Stimulated activated CD4-positive, alpha-beta T cell treated with anti-CD3 and anti-CD28 coated beads, Interleukin-2, amount 100 ng/mL, for 4 hours (primary cell): ENCODE results near the gene MYPOP.
A peak's percentile ranks its signal among the peaks of the same experiment; 100 is the strongest.
"Not testable (repeated sequence)": the region's sequence is repeated elsewhere in the genome, so short reads cannot be mapped to it uniquely, and the experiment has no call there.

Experiments used
- DNase-seq: peaks from one replicate; pipeline ENCODE4 v3.0.0-alpha.2; 2020; ENCODE audit warnings: low read depth

MYPOP gene

DNA sequence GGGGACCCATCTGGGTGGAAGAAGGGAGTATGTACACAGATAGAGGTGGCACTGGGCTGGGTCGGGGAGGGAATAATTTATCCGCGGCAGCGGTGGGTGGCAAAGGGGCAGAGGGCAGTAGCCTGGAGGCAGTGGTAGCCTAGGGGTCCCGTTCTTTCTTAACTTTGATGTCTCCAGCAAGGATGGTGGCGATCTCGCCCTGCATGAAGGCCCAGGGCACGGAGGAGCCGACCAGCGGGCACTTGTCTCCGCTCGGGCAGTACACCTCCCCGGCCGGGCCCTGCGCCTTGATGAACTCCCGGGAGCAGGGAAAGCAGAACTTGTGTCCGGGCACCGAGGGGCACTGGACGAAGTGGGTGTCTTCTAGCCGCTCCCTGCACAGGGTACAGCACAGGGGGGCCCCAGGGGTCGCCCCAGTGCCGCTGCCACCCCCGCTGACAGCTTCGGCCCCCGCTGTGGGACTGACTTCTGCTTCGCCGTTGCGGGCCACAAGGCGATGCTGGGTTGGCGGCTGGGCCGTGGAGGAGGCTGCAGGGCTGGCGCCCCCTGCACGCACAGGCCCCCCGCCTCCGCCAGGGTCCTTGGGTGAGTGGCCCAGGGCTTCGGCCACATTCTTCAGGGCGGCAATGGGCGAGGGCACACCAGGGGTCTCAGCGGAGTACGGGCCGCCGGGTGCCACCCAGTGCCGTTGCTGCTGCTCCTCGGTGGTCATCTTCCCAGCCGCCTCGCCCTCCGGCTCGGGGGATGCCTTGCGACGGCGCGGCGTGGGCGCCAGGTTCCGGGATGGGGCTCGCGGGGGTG is 18.3 kb downstream of the MYPOP start:
- no peak for DNase-seq

DNA sequence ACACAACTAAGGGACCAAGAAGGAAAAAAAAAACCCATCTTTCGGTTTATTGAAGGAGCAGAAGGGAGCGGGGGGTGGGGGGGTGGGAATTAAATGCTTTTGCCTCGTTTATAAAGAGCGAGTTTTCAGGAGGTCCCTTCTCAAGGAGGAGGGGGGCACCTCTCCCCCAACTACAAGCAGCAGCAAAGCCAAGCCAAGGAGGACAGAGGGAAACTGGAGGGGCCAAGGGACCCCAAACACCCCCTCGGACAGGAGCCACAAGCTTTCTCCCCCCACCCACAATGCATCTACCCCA is 18.9 kb downstream of the MYPOP start:
- no peak for DNase-seq

DNA sequence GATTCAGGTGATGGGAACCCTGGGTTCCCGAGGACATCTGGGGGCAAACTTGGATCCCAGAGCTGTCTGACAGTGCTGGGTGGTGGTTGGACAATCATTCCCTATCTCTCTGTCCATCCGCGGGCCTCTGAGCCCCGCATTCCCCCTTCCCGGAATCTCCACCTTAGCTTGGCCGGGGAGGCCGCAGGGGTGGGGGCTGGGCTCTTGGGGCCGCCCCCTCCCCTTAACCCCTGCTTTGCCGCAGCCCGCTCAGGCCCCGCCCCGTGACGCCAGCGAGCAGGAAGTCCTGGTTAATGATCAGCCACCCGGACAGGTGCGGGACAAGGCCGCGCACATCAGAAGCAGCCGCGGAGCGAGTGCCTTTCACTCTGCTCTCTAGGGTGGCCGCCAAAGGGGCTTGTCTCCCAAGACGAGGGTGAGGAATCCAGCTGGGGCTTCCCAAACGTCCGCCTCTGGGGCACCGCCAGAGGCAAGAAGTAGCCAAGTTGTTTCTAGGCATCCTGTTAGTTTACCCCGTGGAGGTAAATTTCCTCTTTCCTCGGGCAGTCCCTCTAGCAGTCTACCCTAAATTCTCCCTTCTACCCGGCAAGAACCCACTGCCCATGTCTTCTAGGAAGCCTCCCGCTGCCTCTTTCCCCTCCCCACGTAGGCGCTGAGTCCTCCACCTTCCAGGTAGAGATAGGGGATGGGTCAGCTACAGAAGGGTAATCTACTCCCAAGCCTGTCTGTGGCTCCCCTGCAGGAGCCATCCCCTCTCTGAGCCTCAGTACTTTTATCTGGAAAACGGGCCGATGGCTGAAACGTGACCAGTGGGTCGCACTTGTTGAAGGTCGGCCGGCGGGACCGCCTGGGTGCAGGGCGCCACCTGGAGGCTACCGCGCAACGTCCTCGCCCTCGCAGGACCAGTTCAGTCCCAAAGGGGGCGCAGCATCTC is 19.5 kb downstream of the MYPOP start:
- DNase-seq, result peak; percentile 68

DNA sequence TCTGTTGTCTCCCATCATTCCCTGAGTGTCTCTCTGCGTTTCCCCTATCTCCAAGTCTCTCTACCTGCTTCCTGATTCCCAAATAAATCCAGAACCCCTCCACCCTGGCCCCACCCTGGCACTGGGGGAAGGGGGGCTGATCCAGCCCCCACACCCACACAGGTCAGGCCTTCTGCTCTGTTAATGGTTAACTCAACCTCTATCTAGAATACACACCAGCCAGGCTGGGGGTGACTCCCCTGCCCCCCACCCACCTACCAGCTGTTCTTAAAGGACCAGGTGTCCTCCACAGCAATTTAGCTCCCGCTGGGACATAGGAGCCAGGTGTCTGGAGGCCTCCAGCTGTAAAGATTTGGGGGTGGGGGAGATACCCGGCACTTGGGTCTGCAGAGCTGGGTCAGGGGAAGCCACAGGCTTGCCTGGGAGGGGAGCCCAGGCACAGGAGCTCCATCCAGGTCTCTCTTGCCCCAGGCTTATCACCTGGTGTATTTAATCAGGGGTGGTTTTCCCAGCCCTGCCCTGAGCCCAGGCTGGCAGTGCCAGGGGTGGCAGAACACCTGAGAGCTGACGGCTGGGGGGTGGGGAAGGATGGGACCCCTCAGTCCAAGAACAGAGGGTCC is 20.4 kb downstream of the MYPOP start:
- no peak for DNase-seq

DNA sequence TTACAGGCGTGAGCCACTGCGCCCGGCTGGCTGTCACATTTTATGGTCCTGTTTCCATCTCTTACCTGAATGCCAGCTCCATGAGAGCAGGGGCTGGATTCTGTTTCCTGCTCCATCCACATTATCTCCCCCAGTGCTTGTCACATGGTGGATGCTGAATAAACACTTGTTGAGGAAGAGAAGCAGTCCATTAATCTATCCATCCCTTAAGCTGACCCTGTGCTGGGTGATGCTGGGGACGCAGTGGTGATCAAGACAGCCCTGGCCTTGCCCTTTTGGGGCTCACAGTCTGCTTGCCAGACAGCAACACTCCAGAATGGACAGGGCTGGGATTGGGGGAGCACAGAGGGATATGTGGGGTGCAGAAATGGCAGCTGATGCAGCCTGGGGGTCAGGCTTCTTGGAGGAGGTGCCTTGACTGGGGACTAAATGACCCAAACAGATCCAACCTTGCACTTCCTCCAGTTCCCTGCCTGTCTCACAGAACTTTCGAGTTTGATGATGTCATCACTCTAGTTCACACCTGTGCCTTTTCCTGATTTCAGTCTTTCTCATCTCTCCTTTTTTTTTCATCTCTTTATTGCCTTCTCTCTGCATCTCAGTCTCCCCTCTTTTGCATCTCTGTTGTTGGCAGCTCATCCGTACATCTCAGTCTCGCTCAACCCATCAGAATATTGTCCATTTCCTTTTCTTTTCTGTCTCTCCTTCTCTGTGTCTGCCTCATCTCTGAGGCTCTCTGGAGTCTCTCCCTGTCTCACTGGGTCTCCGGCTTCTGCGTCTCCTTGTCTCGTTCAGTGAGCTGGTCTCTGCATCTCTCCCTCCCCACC is 21.1 kb downstream of the MYPOP start:
- DNase-seq, result no peak

DNA sequence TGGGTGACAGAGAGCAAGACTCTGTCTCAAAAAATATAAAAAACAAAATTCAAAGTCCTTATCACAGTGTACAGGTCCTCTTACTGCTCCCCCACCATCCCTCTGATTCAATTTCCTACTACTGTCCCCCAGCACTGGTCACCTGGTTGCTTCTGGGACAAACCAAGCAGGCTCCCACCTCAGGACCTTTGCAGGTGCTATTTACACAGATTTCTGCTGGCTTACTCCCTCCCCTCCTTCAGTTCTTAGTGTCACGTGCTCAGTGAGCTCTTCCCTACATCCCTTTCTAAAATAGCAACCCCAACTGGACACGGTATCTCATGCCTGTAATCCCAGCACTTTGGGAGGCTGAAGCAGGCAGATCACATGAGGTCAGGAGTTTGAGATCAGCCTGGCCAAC is 22.4 kb downstream of the MYPOP start:
- DNase-seq, result no peak

DNA sequence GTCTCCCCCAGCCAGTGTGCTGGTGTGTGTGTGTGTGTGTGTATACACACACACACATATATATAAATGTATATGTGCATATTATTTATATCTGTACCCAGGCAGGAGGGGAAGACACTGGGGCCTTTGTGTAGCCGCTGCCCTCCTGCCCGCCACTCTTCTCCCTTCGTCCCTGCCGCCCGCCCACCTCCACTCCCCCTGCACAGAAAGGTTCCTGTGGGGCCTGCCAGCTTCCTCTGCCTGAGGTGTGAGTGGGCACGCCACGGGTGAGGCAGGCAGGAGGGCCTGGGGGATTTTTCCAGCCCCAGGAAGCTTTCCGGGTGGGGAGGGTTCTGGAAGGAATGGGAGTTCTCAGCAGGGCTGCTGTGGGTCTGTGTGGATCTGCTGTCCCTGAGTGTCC is 23.4 kb downstream of the MYPOP start:
- no peak for DNase-seq

DNA sequence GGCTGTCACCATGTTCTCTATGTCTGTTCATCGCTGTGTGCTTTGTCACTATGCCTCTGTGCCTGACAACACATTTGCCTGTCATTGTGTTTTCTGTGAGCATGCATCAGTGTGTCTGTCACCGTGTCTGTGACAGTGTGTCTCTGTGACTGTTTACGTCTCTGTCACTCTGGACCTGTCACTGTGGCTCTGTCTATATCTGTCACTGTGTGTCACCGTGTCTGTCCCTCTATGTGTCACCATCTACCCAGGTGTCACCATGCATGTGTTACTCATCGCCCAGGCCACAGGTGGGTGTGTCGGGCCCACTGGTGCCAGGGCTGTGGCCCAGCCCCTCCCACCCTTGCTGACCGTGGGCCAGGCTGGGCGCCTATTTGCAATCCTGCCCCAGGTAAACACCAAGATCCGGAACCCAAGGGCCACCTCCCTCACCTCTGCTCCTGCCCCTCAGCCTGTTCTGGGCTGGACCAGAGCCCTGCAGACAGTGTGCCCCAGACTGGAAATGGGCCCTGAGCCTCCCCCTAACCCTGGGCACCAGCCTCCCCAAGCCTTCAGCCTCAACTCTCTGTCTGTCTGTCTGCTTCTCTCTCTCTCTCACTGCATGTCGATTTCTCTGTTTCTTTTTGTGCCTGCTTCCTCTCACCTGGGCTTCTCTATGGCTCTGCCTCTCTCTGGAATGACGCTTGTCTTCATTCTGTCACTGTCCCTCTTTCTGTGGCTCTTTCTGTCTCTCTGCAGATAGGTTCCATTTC is 24.2 kb downstream of the MYPOP start:
- DNase-seq, result no peak

DNA sequence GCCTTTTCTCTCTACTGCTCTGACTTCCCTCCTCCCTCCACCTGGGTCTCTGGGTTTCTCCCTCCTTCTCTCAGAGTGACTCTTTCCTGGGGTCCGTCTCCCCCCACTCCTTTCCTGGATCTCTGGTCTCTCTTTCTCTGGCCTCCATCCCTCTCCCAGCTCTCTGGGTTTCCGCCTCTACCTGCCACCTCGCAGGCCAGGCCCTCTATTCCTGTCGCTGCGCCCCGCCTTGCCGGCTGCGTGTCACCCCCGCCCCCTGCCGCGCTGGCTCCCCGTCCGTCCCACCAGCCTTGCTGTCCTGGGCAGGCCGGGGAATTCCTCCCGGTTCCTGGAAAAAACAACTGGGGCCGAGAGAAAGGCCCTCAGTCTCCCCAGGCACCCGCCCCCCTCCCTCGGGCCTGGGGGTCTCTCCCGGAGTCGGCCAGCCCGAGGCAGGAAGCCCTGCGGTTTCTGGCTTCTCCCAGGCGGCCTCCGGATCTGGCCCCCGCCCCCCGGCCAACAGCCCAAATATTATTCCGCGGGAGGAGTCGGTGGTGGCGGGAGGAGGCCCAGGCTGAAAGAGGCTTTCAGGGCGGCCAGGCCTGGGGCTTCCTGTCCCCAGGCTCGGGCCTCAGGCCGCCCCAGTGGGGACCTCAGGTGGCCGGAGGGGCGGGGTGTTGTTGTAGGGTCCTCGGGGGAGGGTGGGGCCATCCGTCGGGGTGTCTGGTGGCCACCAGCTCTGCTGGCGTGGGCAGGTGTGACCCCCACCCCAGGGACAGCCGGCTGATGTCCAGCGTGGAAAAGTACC is 25.8 kb downstream of the MYPOP start:
- no peak for DNase-seq

DNA sequence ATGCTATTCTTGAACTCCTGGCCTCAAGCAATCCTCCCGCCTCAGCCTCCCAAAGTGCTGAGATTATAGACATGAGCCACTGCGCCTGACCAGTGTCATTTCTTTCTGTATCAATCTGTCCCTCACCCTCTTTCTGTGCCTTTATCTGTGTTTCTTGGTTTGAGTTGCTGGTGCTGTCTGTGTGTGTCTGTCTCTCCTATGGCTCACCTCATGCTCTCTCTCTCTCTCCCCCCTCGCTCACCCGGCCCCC is 26.3 kb downstream of the MYPOP start:
- DNase-seq, result no peak

DNA sequence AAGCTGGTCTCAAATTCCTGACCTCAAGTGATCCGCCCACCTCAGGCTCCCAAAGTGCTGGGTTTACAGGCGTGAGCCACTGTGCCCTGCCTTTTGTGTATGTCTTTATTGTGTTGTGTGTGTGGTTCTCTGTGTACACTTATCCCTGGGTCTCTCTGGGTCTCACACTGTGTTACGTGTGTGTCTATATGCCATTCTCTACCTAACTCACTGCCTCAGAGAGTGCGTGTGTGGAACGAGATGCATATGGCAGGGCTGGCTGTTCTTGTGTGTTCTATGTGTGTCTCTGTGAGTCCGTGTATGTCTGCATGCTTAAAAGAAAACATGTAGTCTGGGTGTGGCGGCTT is 27.8 kb downstream of the MYPOP start:
- no peak for DNase-seq

DNA sequence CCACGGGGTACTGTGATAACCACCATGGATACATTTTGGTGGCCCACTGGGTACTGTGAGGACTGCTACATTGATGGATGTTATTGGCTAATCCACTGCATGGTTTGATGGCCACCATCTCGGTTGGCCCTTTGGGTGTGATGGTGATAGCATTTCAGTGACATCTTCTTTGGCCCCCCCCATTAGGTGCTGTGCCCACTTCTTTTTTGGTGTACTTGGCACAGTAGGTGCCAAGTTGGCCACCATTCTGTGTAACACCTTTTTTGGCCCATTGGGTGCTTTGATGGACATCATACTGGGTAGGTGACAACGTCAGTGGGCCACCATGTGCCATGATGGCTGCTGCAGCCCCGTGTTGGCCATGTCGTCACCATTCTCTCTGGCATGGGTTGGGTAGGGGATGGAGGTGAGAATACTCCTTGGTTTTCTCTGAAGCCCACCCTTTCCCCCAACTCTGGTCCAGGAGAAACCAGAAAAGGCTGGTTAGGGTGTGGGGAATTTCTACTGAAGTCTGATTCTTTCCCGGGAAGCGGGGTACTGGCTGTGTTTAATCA is 29.1 kb downstream of the MYPOP start:
- DNase-seq, result no peak

DNA sequence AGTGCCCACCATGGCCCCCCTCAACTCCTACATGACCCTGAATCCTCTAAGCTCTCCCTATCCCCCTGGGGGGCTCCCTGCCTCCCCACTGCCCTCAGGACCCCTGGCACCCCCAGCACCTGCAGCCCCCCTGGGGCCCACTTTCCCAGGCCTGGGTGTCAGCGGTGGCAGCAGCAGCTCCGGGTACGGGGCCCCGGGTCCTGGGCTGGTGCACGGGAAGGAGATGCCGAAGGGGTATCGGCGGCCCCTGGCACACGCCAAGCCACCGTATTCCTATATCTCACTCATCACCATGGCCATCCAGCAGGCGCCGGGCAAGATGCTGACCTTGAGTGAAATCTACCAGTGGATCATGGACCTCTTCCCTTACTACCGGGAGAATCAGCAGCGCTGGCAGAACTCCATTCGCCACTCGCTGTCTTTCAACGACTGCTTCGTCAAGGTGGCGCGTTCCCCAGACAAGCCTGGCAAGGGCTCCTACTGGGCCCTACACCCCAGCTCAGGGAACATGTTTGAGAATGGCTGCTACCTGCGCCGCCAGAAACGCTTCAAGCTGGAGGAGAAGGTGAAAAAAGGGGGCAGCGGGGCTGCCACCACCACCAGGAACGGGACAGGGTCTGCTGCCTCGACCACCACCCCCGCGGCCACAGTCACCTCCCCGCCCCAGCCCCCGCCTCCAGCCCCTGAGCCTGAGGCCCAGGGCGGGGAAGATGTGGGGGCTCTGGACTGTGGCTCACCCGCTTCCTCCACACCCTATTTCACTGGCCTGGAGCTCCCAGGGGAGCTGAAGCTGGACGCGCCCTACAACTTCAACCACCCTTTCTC is 30.1 kb downstream of the MYPOP start:
- no peak for DNase-seq

DNA sequence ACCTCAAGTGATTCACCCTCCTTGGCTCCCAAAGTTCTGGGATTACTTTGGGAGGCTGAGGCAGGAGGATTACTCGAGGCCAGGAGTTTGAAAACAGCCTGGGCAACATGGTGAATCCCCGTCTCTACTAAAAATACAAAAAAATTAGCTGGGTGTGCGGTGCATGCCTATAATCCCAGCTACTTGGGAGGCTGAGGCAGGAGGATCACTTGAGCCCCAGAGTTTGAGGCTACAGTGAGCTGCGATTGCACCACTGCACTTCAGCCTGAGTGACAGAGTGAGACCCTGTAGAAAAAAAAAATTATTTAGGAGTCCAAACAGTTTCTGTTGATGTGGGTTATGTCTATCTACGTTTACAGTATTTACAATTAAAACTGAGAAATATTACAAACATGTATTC is 31.6 kb downstream of the MYPOP start:
- DNase-seq, result no peak

DNA sequence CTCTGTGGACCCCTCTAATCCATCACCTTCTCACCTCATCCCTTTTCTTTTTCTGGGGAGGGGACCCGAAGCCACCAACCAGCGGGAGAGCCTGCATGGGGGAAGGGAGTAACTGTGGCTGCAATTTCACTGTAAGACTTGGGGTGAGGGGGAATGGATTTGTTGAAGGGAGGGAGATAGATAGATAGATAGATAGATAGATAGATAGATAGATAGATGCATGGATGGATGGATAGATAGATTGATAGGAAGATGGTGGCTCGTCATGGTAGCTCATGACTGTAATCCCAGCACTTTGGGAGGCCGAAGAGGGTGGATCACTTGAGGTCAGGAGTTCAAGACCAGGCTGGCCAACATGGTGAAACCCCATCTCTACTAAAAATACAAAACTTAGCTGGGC is 35.2 kb downstream of the MYPOP start:
- not testable (repeated sequence) for DNase-seq

DNA sequence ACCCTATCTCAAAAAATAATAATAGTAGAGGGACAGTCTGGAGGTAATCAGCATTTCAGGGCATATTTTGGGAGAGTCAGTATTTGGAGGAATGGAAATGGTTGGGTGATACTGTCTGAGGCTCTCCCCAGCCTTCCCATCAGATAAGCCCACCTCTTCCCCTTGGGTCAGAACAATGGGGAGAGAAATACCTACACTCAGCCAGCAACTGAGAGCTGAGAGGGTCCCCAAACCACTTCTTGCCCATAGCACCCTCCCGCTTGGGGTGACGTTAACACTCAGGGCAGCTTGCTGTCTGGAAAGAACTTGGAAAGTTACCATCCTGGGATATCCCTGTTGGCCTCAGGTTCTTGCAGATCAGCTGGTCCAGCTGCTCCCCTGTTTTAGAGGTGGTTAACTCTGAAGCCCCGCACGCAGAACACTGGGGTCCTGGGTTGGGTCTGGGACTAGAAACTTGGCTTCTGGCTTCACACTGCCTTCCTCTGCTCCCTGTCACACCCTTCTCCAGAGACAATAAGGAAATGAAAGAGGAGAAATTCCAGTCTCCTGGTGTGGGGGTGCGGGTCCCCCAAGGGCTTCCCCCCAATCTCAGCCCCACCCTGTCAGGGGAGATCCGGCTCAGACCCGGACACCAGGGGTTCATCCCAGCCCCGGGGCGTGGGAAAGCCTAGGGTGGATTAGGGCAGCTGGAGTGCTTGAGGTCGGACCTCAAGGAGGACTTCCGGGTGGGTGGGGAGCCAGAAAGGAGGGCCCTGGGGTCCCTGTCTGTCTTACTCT is 35.8 kb downstream of the MYPOP start:
- DNase-seq, result no peak

DNA sequence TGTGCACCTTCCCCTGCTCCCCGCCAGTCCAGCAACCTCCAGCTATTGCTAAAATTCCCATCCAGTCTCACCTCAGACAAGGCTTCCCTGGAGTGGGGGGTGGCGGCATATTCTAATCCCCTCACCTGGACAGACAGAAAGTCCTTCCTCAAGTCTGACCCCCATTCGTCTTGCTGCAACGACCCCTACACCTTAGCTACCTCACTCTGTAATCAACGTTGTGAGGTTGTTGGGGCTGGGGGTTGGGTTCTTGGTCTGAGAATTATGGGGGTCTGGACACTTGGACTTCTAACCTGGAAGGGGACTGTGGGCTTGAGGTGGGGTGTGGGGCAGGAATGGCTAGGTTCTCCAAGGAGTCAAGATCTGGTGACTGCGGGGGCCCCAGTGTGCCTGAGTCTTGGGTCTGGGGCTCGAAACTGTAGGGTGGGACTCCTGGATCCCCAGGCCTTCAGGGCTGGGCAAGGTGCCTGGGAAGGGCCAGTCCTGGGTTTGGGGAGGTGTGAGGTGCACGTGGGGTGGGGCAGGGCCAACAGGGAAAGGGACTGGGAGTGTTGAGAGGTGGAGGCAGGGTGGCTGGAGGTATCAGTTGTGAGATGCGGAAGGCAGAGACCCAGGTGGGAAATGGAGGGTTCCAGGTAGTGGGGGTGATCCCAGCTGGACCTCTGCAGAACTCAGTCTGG is 37.0 kb downstream of the MYPOP start:
- no peak for DNase-seq

DNA sequence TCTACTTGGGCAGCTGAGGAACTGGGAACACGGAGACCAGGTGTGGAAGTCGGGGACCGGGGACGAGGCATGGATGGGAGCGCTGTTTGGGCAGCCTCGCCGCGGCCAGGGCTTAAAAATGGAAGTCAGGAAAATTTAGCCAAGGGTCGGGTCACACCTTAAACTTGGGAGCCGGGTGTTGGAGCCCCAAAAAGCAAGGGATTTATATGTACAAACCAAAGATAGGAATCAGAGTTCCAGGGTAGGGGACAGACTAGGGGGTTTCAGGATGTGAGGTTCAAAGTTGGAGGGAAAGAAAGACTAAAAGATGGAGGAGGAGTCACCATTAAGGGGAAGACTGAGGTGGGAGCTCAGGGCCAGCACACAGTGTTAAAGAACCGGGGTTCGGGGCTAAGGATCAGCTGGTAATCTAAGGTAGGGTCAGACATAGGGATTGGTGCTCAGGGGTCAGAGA is 37.8 kb downstream of the MYPOP start:
- DNase-seq, result no peak
